ENCODE data around the gene NME1. TPM values are rescaled to one million over a fixed set of nuclear protein-coding genes. Genes with fewer than 3 reads are reported as not detected.

The NME1 gene
- total RNA-seq, 4 donors from 2014 or later: 21.1 to 67.6 (median 61.1) TPM

- Histone ChIP-seq H3K4me1 (no peaks in the 10 kb centered on the region), H3K27ac (no peak overlapping the region), H3K4me3 (no peak overlapping the region), H3K9me3 (no peaks in the 10 kb centered on the region), H3K36me3 (no peaks in the 10 kb centered on the region), H3K27me3 (no peaks in the 10 kb centered on the region)
- 95% methylated on average over 2 of the region's 2 CpGs for WGBS
- TF ChIP-seq CTCF (IDR thresholded peaks at IDR 0.05) (no peak), EP300 (IDR thresholded peaks at IDR 0.05) (no peak), POLR2A (IDR thresholded peaks at IDR 0.05) (no peak), POLR2AphosphoS5 (IDR thresholded peaks at IDR 0.05) (no peak)
- no peak for DNase-seq (ENCODE audit: low spot score in 2 of 2)
Measured at GRCh38 chr17:51142597-51142996, 10.8 kb upstream of the NME1 start.

DNA sequence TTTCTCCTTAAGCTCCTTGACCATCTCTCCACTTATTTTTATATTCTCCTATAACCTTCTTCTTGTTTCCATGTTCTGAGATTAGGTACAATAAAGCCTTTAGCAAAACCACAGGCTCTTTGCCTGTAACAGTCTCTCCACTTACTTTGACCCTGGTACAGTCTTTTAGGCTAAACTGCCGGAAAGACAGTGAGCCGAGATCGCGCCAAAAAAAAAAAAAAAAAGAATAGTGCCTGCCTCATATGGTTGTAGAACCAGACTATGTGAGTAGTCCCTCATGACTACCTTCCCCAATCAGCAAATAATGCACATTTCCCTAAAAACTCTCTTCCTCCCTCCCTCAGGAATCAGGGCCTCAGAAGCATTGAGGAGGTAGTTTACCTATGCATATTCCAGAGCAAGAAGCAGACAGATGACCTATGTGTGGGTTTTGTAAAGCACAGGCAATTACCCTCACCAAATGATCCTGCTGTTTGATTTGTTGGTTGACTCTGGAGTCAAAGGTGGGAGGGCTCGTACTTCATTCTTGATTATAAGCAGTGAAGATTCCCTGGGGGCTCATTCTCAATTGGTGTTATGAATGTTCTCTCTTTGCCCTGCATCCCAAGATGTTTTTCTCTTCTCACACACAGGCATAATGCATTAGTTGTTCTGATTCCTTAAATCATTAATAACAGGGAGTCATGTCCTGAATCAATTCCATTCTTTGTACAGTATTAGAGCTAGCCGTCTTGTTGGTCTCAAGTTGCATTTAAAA is 8.9 kb upstream of the NME1 start:
- no peak for TF ChIP-seq POLR2AphosphoS5 (IDR thresholded peaks at IDR 0.05)
- TF ChIP-seq POLR2A (IDR thresholded peaks at IDR 0.05): no peak
- no peak for TF ChIP-seq EP300 (IDR thresholded peaks at IDR 0.05)
- TF ChIP-seq CTCF (IDR thresholded peaks at IDR 0.05): no peak
- Histone ChIP-seq H3K27ac (no peak overlapping the region), H3K36me3 (no peaks in the 10 kb centered on the region), H3K9me3 (no peaks in the 10 kb centered on the region), H3K4me3 (no peak overlapping the region), H3K27me3 (no peaks in the 10 kb centered on the region), H3K4me1 (no peaks in the 10 kb centered on the region)
- DNase-seq (ENCODE audit: low spot score in 2 of 2): no peak
- 67% methylated on average over 6 of the region's 6 CpGs for WGBS

- Histone ChIP-seq H3K4me3 (no peak overlapping the region), H3K36me3 (no peaks in the 10 kb centered on the region), H3K4me1 (peaks cover 4% of the 10 kb centered on the region), H3K27me3 (no peaks in the 10 kb centered on the region), H3K9me3 (no peaks in the 10 kb centered on the region), H3K27ac (no peak overlapping the region)
- no peak for DNase-seq (ENCODE audit: low spot score in 2 of 2)
- WGBS: 67% methylated on average over 4 of the region's 4 CpGs
- no peak for TF ChIP-seq CTCF (IDR thresholded peaks at IDR 0.05)
Measured at GRCh38 chr17:51147650-51148049, 5.7 kb upstream of the NME1 start.

- no peak overlapping the region for H3K27ac ChIP-seq
- 79% methylated on average over 2 of the region's 2 CpGs for WGBS
- no peak for TF ChIP-seq CTCF (IDR thresholded peaks at IDR 0.05)
- no peak for TF ChIP-seq POLR2AphosphoS5 (IDR thresholded peaks at IDR 0.05)
- TF ChIP-seq POLR2A (IDR thresholded peaks at IDR 0.05): no peak
- no peak for TF ChIP-seq EP300 (IDR thresholded peaks at IDR 0.05)
- H3K4me3 ChIP-seq: no peak overlapping the region
- no peak for DNase-seq (ENCODE audit: low spot score in 2 of 2)
- no peaks in the 10 kb centered on the region for H3K36me3 ChIP-seq
- H3K9me3 ChIP-seq: no peaks in the 10 kb centered on the region
- H3K27me3 ChIP-seq: no peaks in the 10 kb centered on the region
- H3K4me1 ChIP-seq: peaks cover 12% of the 10 kb centered on the region
Measured at GRCh38 chr17:51149163-51149562, 4.2 kb upstream of the NME1 start.

DNA sequence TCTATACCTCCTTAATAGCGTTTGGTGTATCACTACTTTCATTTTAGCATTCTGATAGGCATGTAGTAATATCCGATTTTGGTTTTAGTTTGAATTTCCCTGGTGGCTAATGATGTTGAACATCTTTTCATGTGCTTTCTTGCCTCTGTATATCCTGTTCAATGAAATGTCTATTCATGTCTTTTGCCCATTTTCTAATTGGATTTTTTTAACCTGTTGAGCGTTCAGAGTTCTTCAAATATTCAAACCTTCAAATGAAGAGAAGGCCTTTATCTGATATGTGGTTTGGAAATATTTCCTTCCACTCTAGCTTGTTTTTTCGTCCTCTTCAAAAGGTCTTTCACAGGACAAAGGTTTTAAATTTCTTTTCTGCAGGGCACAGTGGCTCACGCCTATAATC is 2.4 kb upstream of the NME1 start:
- no peak overlapping the region for H3K27ac ChIP-seq
- DNase-seq (ENCODE audit: low spot score in 2 of 2): no peak
- no peaks in the 10 kb centered on the region for H3K27me3 ChIP-seq
- H3K4me3 ChIP-seq: no peak overlapping the region
- 93% methylated on average over 5 of the region's 5 CpGs for WGBS
- no peaks in the 10 kb centered on the region for H3K36me3 ChIP-seq
- peaks cover 22% of the 10 kb centered on the region for H3K4me1 ChIP-seq
- H3K9me3 ChIP-seq: no peaks in the 10 kb centered on the region
- no peak for TF ChIP-seq POLR2A (IDR thresholded peaks at IDR 0.05)
- TF ChIP-seq POLR2AphosphoS5 (IDR thresholded peaks at IDR 0.05): no peak
- TF ChIP-seq EP300 (IDR thresholded peaks at IDR 0.05): no peak
- no peak for TF ChIP-seq CTCF (IDR thresholded peaks at IDR 0.05)

All from suprapubic skin (tissue), 4 donors.